ENCODE measurements around the gene PAX5.

Gene PAX5

DNA sequence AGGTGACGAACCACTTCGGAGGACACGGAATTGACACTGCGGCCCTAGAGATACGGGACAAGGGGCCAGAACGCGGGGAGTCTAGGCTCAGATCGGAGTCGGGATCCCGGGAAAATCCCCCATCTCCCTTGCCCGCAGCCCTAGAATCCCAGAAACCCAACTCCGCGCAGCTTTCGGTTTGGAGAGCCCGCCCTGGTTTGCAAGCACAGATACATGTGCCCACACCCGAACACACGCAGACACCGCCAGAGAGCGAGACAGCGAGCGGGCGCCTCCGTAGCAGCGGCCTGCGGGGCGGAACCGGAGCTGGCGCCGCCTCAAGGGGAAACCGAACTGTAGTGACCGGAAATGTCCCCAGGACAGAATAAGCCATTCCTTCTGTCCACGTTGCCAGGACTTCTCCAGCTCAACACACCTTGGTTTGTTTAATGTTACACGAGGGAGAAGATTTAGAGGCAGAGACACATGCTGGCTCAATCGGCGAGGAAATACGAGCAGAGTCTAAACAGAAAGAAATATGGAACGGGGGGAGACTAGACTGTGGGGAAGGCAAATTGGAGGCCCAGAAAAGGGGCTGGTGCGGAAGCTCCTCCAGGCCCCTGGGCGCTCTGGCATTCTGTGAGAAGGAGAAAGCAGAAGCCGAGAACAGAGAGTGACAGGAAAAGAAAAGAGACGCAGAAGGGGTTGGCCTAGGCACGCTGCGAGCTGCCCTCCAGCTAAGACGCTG is 2.9 kb upstream of the PAX5 start:
- DNase-seq, result peak; percentile 48

DNA sequence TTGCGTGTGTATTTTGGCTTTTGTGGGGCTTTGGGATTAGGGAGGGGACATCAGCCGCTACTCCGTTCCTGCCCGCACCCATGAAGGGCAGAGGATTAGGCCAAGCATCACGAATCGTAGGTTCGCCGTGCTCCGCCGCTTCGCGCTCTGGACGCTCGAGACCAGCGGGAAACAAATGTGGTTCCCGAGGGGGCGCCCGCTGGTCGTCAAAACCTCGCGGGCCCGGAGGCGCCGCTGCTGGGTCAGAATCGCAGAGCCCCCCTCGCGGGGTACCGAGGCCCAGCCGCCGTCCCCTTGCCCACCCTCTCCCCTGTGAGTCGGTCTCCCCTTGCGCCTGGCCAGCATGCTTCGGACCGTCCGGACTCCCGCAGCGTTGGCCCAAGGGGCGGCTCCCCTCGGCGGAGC is 2.3 kb upstream of the PAX5 start:
- DNase-seq, result no peak

GRCh38 chr9:37035648-37036370 is 1.7 kb upstream of the PAX5 start:
- no peak for DNase-seq

GRCh38 chr9:37034938-37035647 is 1.0 kb upstream of the PAX5 start:
- DNase-seq, result no peak

- no peak for DNase-seq
These were observed 353 bp upstream of the PAX5 start for GRCh38 chr9:37034305-37034937.

DNA sequence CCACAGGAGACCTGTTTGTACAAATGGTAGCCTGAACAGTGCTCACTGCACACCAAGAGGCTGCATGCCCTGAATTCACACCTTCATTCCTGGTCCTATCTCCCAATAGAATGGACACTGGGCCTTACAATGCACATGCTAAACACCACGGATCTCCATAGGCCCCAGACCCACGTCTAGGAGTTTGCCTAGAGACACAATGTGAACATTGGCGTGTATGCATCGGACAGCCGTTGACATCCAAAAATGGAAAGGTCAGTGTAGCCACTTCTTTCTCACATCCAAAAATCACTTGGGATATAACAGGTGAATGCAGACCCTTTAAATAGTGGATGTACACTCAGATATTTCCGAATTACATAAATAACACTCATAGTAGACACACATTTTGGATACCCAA is 927 bp downstream of the PAX5 start:
- no peak for DNase-seq

DNA sequence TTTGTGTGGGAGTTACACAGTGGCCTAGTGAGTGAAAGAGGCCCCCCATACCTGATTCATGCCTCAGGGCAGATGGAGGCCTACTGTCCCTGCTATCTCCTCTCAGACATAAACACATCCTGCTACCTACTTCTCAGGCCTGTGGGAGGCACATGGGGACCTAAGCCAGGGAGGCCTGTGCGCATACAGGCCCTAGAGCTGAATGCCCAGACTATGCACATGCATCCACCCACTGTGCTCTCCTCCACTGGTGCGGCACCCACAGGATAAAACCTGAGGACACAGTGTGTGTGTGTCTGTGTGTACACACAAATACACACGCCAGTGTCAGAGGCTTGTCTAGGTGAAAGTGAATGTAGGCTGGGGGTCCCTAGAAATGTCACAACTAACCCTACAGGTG is 1.4 kb downstream of the PAX5 start:
- no peak for DNase-seq

DNA sequence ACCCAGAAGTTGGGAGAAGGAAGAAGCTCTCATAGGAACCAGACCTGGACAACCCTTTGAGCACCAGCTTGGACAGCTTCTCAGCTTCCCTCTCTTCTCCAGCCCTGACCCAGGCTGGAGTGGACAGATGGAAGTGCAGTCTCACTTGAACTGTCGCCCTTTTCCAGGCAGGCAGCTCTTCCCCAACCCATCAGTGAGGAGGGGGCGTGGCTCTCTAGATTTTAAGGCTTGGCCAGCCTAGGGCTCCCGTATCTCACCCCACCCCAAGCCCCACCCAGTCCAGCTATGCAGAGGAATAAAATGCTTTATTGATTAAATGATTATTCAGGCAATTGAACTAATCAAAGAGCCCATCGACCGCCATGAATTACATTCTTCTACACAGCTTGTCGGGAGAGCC is 2.2 kb downstream of the PAX5 start:
- no peak for DNase-seq

DNA sequence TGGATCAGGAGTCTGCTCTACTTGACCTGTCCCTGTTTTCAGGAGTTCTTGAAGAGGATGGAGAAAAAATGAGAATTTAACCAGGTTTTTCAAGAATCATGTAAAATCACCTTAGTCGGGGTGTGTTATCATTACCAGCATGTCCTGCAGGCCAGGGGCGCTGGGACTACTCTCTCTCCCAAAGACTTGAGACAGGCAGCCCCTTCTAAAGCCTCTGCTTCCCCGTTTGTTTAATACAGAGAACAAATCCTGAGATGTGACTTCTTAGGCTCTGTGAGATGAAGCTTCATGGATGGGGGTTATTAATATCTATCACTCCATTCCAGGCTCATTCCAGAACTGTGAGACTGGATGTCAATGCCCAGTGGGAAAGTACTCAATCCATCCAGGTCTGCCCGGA is 3.0 kb downstream of the PAX5 start:
- no peak for DNase-seq

GRCh38 chr9:37030611-37030939 is 3.5 kb downstream of the PAX5 start:
- DNase-seq, result no peak

- DNase-seq, result no peak
These were observed 4.1 kb downstream of the PAX5 start for GRCh38 chr9:37029776-37030610.

DNA sequence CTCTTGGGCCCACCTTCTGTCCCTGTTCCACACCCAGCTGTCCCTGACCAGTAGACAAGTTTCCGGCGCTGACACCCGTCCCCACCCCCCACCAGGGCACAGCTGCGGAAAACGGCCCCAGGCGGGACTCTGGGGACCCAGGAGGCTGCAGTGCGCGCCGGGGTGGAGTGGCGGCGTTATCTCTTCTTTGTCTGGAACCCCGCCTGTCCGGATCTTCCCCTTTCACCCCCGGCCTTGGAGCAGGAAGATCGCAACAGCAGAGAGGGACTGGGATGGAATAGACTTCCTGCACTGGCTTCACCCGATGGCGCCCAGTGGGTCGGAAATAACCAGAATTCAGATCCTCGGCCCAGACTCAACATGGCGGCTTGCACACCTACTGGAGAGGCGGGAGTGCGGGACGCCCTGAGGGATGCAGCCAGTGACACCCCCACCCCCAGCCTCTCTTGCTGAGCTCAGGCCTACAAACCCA is 4.7 kb downstream of the PAX5 start:
- no peak for DNase-seq

- no peak for DNase-seq
These were observed 5.5 kb downstream of the PAX5 start for GRCh38 chr9:37028420-37029031.

- DNase-seq, result peak; percentile 86
These were observed 6.3 kb downstream of the PAX5 start for GRCh38 chr9:37027582-37028419.

- no peak for DNase-seq
These were observed 7.0 kb downstream of the PAX5 start for GRCh38 chr9:37026931-37027581.

GRCh38 chr9:37026113-37026930 is 7.7 kb downstream of the PAX5 start:
- no peak for DNase-seq

GRCh38 chr9:37025823-37026112 is 8.3 kb downstream of the PAX5 start:
- DNase-seq, result no peak

DNA sequence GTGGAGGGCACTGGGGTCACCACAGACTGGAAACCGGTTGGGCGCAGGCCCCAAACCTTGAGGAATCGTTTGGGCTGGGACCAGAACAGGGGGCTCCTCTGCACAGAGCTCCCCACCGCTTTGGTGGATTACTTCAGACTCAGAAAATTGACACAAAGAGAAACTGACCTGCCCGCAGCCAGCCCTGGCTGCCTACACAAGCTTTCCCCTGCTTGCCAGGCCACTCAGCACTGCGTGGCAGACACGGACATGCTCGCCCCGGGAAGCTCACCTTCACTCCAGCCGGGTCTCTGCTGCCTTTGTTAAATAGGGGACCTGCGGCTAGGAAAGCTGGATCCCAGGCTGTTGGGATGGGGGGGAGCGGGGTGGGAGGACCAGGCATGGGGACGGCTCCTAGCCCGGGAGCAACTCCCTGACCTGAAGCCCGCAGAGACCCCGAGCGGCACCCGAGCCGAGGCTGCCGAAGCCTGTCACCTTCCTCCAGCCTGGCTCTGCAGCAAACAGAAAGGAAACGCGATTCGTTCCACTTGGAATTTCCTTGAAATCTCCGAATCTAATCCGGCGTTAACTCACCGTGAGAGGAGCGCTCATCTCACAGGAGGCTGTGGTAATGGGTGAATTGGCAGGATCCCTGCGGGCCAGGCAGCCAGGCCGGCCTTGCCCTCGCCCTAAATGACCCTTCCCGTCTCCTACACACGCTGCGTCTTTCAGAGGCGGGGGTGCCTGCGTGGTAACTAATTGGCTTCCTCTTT is 8.8 kb downstream of the PAX5 start:
- DNase-seq, result no peak

GRCh38 chr9:37017546-37017945 is 16.5 kb downstream of the PAX5 start:
- no peak for DNase-seq
